WTC11 (cell line): ENCODE data around the gene CRISP1.

Experiments used
- GABPB1 ChIP-seq: sonication (generic); formaldehyde crosslinking; IDR thresholded peaks from 2 replicates; pipeline ENCODE4 v1.8.1; 2023; ENCODE audit warnings: mild to moderate bottlenecking, missing genetic modification reagents
- TEAD4 ChIP-seq: sonication (generic); formaldehyde crosslinking; IDR thresholded peaks from 2 replicates; pipeline ENCODE4 v1.8.0; 2022; ENCODE audit warnings: mild to moderate bottlenecking, missing genetic modification reagents
- ZNF263 ChIP-seq: sonication (generic); formaldehyde crosslinking; IDR thresholded peaks from 2 replicates; pipeline ENCODE4 v1.8.1; 2022; ENCODE audit warnings: low read depth, mild to moderate bottlenecking, moderate library complexity, missing genetic modification reagents
- TF ChIP-seq, protein P1 (sequence below): fragments of 200-600 bp; IDR thresholded peaks from 2 replicates; pipeline ENCODE4 v1.8.0; 2022; ENCODE audit warnings: antibody characterized with exemption
- TF ChIP-seq, protein P2 (sequence below): sonication (generic); formaldehyde crosslinking; IDR thresholded peaks from 2 replicates; pipeline ENCODE4 v1.8.1; 2023; ENCODE audit warnings: mild to moderate bottlenecking, missing genetic modification reagents, moderate library complexity
- TF ChIP-seq, protein P3 (sequence below): sonication (generic); formaldehyde crosslinking; IDR thresholded peaks from 2 replicates; pipeline ENCODE4 v1.8.0; 2022; ENCODE audit warnings: mild to moderate bottlenecking, missing genetic modification reagents

DNA sequence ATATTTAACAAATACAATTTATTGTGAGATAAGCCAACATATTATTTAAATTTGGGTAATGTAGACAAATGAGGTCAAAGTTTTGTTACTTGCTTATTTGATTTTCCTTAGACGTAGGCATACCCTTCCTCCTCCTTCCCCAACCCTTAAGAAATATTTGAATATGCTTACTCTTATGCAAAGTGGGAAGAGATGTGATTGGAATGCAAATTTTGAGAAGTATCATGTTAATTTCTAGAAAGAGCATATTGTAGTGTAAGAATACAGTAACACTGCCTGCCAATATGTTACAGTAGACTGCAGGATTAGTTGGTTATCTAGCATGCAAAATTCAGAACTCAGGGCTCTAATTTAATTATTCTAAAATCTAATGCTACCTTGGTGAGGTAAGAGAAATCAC is 32.9 kb downstream of the CRISP1 start:
- TF ChIP-seq ZNF263 (no peak), GABPB1 (CRISPR knock-in tag) (no peak), TEAD4 (CRISPR knock-in tag) (no peak)
- TF ChIP-seq, protein P1, sequence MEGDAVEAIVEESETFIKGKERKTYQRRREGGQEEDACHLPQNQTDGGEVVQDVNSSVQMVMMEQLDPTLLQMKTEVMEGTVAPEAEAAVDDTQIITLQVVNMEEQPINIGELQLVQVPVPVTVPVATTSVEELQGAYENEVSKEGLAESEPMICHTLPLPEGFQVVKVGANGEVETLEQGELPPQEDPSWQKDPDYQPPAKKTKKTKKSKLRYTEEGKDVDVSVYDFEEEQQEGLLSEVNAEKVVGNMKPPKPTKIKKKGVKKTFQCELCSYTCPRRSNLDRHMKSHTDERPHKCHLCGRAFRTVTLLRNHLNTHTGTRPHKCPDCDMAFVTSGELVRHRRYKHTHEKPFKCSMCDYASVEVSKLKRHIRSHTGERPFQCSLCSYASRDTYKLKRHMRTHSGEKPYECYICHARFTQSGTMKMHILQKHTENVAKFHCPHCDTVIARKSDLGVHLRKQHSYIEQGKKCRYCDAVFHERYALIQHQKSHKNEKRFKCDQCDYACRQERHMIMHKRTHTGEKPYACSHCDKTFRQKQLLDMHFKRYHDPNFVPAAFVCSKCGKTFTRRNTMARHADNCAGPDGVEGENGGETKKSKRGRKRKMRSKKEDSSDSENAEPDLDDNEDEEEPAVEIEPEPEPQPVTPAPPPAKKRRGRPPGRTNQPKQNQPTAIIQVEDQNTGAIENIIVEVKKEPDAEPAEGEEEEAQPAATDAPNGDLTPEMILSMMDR, result no peak
- TF ChIP-seq, protein P2, sequence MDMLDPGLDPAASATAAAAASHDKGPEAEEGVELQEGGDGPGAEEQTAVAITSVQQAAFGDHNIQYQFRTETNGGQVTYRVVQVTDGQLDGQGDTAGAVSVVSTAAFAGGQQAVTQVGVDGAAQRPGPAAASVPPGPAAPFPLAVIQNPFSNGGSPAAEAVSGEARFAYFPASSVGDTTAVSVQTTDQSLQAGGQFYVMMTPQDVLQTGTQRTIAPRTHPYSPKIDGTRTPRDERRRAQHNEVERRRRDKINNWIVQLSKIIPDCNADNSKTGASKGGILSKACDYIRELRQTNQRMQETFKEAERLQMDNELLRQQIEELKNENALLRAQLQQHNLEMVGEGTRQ (CRISPR knock-in tag), result no peak
- TF ChIP-seq, protein P3, sequence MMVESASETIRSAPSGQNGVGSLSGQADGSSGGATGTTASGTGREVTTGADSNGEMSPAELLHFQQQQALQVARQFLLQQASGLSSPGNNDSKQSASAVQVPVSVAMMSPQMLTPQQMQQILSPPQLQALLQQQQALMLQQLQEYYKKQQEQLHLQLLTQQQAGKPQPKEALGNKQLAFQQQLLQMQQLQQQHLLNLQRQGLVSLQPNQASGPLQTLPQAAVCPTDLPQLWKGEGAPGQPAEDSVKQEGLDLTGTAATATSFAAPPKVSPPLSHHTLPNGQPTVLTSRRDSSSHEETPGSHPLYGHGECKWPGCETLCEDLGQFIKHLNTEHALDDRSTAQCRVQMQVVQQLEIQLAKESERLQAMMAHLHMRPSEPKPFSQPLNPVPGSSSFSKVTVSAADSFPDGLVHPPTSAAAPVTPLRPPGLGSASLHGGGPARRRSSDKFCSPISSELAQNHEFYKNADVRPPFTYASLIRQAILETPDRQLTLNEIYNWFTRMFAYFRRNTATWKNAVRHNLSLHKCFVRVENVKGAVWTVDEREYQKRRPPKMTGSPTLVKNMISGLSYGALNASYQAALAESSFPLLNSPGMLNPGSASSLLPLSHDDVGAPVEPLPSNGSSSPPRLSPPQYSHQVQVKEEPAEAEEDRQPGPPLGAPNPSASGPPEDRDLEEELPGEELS (CRISPR knock-in tag), result no peak
